B cell (primary cell): ENCODE measurements around the gene ASB7. TPM values are rescaled to one million over a fixed set of nuclear protein-coding genes. Genes with fewer than 3 reads are reported as not detected.
"Not testable (repeated sequence)": the region's sequence is repeated elsewhere in the genome, so short reads cannot be mapped to it uniquely, and the experiment has no call there.

Experiments used
- ATAC-seq: fragments of 200-7000 bp; cut with Tn5 transposase; one replicate; pipeline ENCODE4 v1.10.0; 2021; ENCODE audit warnings: low read depth, mild to moderate bottlenecking, moderate number of reproducible peaks, moderate library complexity
- CTCF ChIA-PET: fragments of 350-600 bp; sonication (Branson Sonifier 250); formaldehyde crosslinking; loops from one replicate; lab custom pipeline; 2021; ENCODE audit warnings: antibody characterized with exemption, inconsistent platforms; lab: Charles Lee
- POLR2A ChIA-PET: fragments of 350-600 bp; sonication (Branson Sonifier 250); formaldehyde crosslinking; loops from one replicate; lab custom pipeline; 2021; ENCODE audit warnings: antibody characterized with exemption; lab: Charles Lee
- DNase-seq: peaks from one replicate; pipeline ENCODE4 v3.0.0; 2013
- H2AFZ ChIP-seq: 2 replicates; pipeline ENCODE4 v1.6.1; 2012; ENCODE audit warnings: mild to moderate bottlenecking, low read depth, low read length; ENCODE audit not compliant: insufficient read depth, poor library complexity, severe bottlenecking
- H3K27ac ChIP-seq, 2 donors: 1 replicate in 1 of 2; 2 replicates in 1 of 2; pipeline ENCODE4 v1.5.1; 2012 to 2013; ENCODE audit warnings: low read length in 2 of 2, mild to moderate bottlenecking in 2 of 2, moderate library complexity in 1 of 2
- H3K27me3 ChIP-seq, 4 experiments: fragments of 200-600 bp in 1 of 4; sonication (generic) in 1 of 4; replicated peaks in 1 of 4; 1 replicate in 2 of 4; 2 replicates in 2 of 4; pipeline versions ENCODE4 v1.6.1 to v1.7.0; 2013 to 2016; ENCODE audit warnings: low read length in 3 of 4, mild to moderate bottlenecking in 2 of 4, mixed read lengths in 1 of 4, moderate library complexity in 1 of 4; ENCODE audit not compliant: insufficient read depth in 4 of 4, control insufficient read depth in 3 of 4; ENCODE audit errors: control extremely low read depth in 1 of 4
- H3K36me3 ChIP-seq, 2 experiments: replicated peaks in 1 of 2; 1 replicate in 1 of 2; 2 replicates in 1 of 2; pipeline versions ENCODE4 v1.6.1 to v1.7.1; 2013; ENCODE audit warnings: low read length in 1 of 2; ENCODE audit not compliant: insufficient read depth in 2 of 2, control insufficient read depth in 1 of 2; ENCODE audit errors: control extremely low read depth in 1 of 2, extremely low read depth in 1 of 2
- H3K4me1 ChIP-seq, 2 donors: fragments of 200-600 bp in 1 of 2; sonication (generic) in 1 of 2; 1 replicate in 1 of 2; 2 replicates in 1 of 2; pipeline versions ENCODE4 v1.5.1 to v1.6.1; 2013 to 2017; ENCODE audit warnings: low read length in 2 of 2; ENCODE audit not compliant: control insufficient read depth in 2 of 2, insufficient read depth in 2 of 2
- H3K4me2 ChIP-seq: replicated peaks from 2 replicates; pipeline ENCODE3; 2012; ENCODE audit warnings: mild to moderate bottlenecking, low read depth, low read length; ENCODE audit not compliant: poor library complexity, severe bottlenecking
- H3K4me3 ChIP-seq, 5 experiments: fragments of 200-600 bp in 1 of 5; sonication (generic) in 1 of 5; 1 replicate in 3 of 5; 2 replicates in 2 of 5; pipeline versions ENCODE4 v1.5.1 to v1.7.0; 2011 to 2016; ENCODE audit warnings: low read length in 4 of 5, mild to moderate bottlenecking in 4 of 5, low read depth in 2 of 5, control low read depth in 1 of 5, moderate library complexity in 1 of 5; ENCODE audit not compliant: insufficient read depth in 1 of 5; ENCODE audit errors: control extremely low read depth in 1 of 5, extremely low read depth in 1 of 5
- H3K79me2 ChIP-seq: fragments of 200-600 bp; sonication (generic); one replicate; pipeline ENCODE4 v1.6.0; 2016; ENCODE audit warnings: low read length; ENCODE audit not compliant: control insufficient read depth, insufficient read depth
- H3K9ac ChIP-seq: fragments of 200-600 bp; sonication (generic); 2 replicates; pipeline ENCODE4 v1.6.1; 2017; ENCODE audit warnings: mild to moderate bottlenecking, low read length, moderate library complexity
- H3K9me3 ChIP-seq, 3 donors: one replicate each; pipeline versions ENCODE4 v1.6.1 to v1.7.1; 2013; ENCODE audit warnings: low read length in 2 of 3; ENCODE audit not compliant: control insufficient read depth in 2 of 3, insufficient read depth in 1 of 3; ENCODE audit errors: control extremely low read depth in 1 of 3
- H4K20me1 ChIP-seq: 2 replicates; pipeline ENCODE4 v1.6.0; 2012; ENCODE audit warnings: mild to moderate bottlenecking, low read length; ENCODE audit not compliant: insufficient read depth, control insufficient read depth, poor library complexity, severe bottlenecking
- H3K27ac Mint-ChIP-seq: one replicate; pipeline ENCODE4 v1.8.0; 2021; ENCODE audit warnings: mixed read lengths
- H3K27me3 Mint-ChIP-seq: one replicate; pipeline ENCODE4 v1.8.0; 2021; ENCODE audit warnings: mixed read lengths
- H3K4me1 Mint-ChIP-seq: one replicate; pipeline ENCODE4 v1.8.0; 2021; ENCODE audit warnings: mixed read lengths
- H3K4me3 Mint-ChIP-seq: one replicate; pipeline ENCODE4 v1.8.0; 2021; ENCODE audit warnings: mixed read lengths
- H3K9me3 Mint-ChIP-seq: one replicate; pipeline ENCODE4 v1.8.0; 2022; ENCODE audit warnings: mixed read lengths; ENCODE audit not compliant: insufficient read depth
- EZH2 ChIP-seq: IDR thresholded peaks from 2 replicates; pipeline ENCODE4 v1.6.1; 2012; ENCODE audit warnings: borderline replicate concordance, low read depth, mild to moderate bottlenecking, moderate library complexity, low read length; ENCODE audit not compliant: insufficient read depth, poor library complexity, severe bottlenecking
- WGBS: methylation state at CpG from one replicate; pipeline ENCODE4 v1.1.5; 2013; ENCODE audit warnings: missing lambda C conversion rate; ENCODE audit not compliant: insufficient coverage; 5-methylcytosine and 5-hydroxymethylcytosine counted together
- intact Hi-C: fragments of 100-400 bp; cut with micrococcal nuclease; formaldehyde crosslinking; loops from one replicate; pipeline ENCODE4 v1.10.0; 2022
- polyA plus RNA-seq: library from polyadenylated mRNA; depleted of rRNA; stranded (reverse); fragments of >200 nt; gene quantifications from 2 replicates; pipeline ENCODE4 v1.2.3, GENCODE V29; 2012
- total RNA-seq, 2 donors: library from RNA; stranded (reverse); fragments of 120-200 nt in 1 of 2; gene quantifications; 1 replicate in 1 of 2; 2 replicates in 1 of 2; pipeline versions ENCODE4 v1.2.3 to v1.2.4, GENCODE V29; 2013 to 2022
- TF ChIP-seq, protein P1 (sequence below): fragments of 200-600 bp; IDR thresholded peaks from one replicate; pipeline ENCODE4 v1.8.0; 2022; ENCODE audit warnings: antibody characterized with exemption, mild to moderate bottlenecking

The ASB7 gene
- total and polyA plus RNA-seq, 2 donors (not counting 1 experiment from before 2014, with no cell fraction given), result 12.1 to 25.0 TPM

DNA sequence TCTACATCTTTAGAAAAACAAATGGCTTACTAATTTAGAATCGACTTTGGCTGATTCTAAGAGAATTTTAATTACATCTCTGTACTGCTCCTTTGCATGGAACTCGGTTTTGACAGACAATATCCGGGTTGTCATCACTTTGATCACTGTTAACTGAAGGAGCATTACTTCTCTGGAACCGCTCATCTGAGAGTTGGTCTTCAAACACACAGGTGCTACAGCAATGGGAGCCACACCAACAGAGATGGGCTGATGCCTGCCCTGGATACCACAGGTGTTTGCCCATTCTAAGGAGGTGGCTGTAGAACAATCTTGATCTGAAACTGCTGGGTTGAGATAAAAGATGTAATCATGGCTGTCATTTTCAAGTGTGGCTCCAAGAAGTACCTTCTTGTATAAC lies 22.0 kb upstream of the ASB7 start:
- Histone ChIP-seq H2AFZ (no peak overlapping the region), H3K36me3 (peaks cover 0 to 3% of the 10 kb centered on the region in 2 experiments), H3K27ac (no peak overlapping the region), H3K9me3 (no peaks in the 10 kb centered on the region), H3K27me3 (no peaks in the 10 kb centered on the region), H3K4me3 (no peak overlapping the region), H4K20me1 (no peaks in the 10 kb centered on the region), H3K9ac (no peak overlapping the region), H3K4me2 (no peak overlapping the region), H3K79me2 (peaks cover 2% of the 10 kb centered on the region), H3K4me1 (no peaks in the 10 kb centered on the region)
- no peak overlapping the region for H3K4me3 Mint-ChIP-seq
- POLR2A ChIA-PET, result no interaction called here
- H3K27me3 Mint-ChIP-seq, result no peaks in the 10 kb centered on the region
- TF ChIP-seq, protein P1, sequence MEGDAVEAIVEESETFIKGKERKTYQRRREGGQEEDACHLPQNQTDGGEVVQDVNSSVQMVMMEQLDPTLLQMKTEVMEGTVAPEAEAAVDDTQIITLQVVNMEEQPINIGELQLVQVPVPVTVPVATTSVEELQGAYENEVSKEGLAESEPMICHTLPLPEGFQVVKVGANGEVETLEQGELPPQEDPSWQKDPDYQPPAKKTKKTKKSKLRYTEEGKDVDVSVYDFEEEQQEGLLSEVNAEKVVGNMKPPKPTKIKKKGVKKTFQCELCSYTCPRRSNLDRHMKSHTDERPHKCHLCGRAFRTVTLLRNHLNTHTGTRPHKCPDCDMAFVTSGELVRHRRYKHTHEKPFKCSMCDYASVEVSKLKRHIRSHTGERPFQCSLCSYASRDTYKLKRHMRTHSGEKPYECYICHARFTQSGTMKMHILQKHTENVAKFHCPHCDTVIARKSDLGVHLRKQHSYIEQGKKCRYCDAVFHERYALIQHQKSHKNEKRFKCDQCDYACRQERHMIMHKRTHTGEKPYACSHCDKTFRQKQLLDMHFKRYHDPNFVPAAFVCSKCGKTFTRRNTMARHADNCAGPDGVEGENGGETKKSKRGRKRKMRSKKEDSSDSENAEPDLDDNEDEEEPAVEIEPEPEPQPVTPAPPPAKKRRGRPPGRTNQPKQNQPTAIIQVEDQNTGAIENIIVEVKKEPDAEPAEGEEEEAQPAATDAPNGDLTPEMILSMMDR, result no peak
- TF ChIP-seq EZH2, result no peak
- intact Hi-C loops, result no loop called here
- ATAC-seq (no peak), DNase-seq (no peak)
- CTCF ChIA-PET, result no interaction called here
- peaks cover 5% of the 10 kb centered on the region for H3K4me1 Mint-ChIP-seq
- 98% methylated on average over 4 of the region's 4 CpGs for WGBS
- no peaks in the 10 kb centered on the region for H3K9me3 Mint-ChIP-seq
- H3K27ac Mint-ChIP-seq, result no peak overlapping the region

DNA sequence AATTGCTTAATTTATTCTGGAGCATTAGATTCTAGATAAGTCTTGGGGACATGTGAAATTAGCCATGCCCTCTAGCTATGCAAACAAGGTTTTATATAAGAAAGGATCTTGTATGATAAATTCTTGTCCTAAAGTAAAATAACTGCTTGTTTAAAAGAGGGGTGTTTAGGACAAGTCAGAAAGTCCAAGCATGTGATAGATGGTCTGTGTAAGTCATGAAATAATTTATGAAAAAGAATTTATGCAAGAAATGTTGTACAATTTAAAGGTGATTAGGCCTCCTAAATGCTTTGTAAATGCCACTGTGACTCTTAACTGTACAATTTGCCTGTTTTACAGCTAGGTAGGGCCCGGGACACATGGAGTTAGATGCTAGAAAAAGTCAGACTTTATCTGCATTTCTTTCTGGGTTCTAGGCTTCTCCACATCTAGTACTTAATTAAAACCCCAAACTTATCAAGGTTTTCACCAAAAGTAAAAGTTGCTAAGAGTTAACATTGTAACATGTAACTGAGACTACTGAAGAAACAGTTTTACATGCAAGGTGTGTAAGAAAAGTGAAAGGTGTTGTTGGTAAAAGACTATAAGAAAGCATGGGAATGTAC lies 13.6 kb upstream of the ASB7 start:
- no peak overlapping the region for H3K9ac ChIP-seq
- Mint-ChIP-seq H3K27ac (no peak overlapping the region), H3K4me3 (no peak overlapping the region), H3K27me3 (no peaks in the 10 kb centered on the region), H3K4me1 (peaks cover 1% of the 10 kb centered on the region), H3K9me3 (no peaks in the 10 kb centered on the region)
- DNase-seq (no peak), ATAC-seq (no peak)
- H4K20me1 ChIP-seq, result no peaks in the 10 kb centered on the region
- H3K4me3 ChIP-seq, result no peak overlapping the region
- H2AFZ ChIP-seq, result no peak overlapping the region
- ChIA-PET POLR2A (no interaction called here), CTCF (interaction anchor here (0.6 kb wide), 1 partner anchor 695 kb away, joined by 5 read pairs; no protein-coding TSS in a partner anchor)
- WGBS, result no CpG with 5 or more reads among the region's 1 CpG
- H3K9me3 ChIP-seq, result peaks cover 0 to 25% (median 8%) of the 10 kb centered on the region in 3 donors
- no peaks in the 10 kb centered on the region for H3K27me3 ChIP-seq
- TF ChIP-seq, protein P1, result no peak
- no peak for TF ChIP-seq EZH2
- H3K4me2 ChIP-seq, result no peak overlapping the region
- no peaks in the 10 kb centered on the region for H3K4me1 ChIP-seq
- no peak overlapping the region for H3K27ac ChIP-seq
- peaks cover 44% of the 10 kb centered on the region for H3K79me2 ChIP-seq
- intact Hi-C loops, result no loop called here
- H3K36me3 ChIP-seq, result no peaks in the 10 kb centered on the region

DNA sequence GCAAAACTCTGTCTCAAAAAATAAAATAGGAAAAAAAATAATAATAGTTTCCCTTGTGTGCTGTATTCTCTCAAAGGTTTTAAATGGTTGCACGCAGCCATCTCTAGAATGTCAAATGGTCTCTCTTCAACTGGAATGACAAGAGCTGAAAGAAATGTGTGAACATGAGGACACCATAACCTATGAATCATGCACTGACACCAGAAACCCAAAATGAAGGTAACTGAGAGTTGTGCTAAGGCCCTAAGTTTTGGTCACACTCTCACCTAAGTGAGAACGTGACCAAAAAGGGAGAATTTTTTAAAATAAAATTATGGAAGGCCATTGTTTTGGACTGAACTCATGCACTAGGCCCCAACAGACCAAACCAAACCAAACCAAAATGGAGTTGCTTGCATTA lies 11.2 kb upstream of the ASB7 start:
- H3K79me2 ChIP-seq, result peaks cover 67% of the 10 kb centered on the region

More for the DNA sequence above, 11.2 kb upstream of the ASB7 start:
- WGBS, result no CpG with 5 or more reads among the region's 2 CpGs
- ATAC-seq, H3K27me3 ChIP-seq, H3K27me3 Mint-ChIP-seq, H3K27ac Mint-ChIP-seq, intact Hi-C loops, H2AFZ ChIP-seq, H4K20me1 ChIP-seq, DNase-seq, H3K4me1 Mint-ChIP-seq, H3K9me3 Mint-ChIP-seq, H3K27ac ChIP-seq, CTCF ChIA-PET, H3K4me1 ChIP-seq, H3K36me3 ChIP-seq, H3K4me3 Mint-ChIP-seq, POLR2A ChIA-PET, H3K9ac ChIP-seq, H3K4me3 ChIP-seq, H3K4me2 ChIP-seq: not testable (repeated sequence)
- peaks cover 0 to 25% (median 8%) of the 10 kb centered on the region in 3 donors for H3K9me3 ChIP-seq
